Prostate gland (tissue), 2 donors: Measurements from ENCODE around the gene INKA1.

Source experiments
- POLR2A ChIP-seq: fragments of 450-650 bp; IDR thresholded peaks from one replicate; pipeline ENCODE4 v1.6.1; 2016; ENCODE audit warnings: antibody characterized with exemption, mild to moderate bottlenecking
- POLR2AphosphoS5 ChIP-seq: sonication (generic); formaldehyde crosslinking; IDR thresholded peaks from one replicate; pipeline ENCODE4 v1.6.1; 2017; ENCODE audit warnings: antibody characterized with exemption
- TF ChIP-seq, protein P1 (sequence below), 4 experiments: fragments of 200-600 bp in 2 of 4; fragments of 450-650 bp in 2 of 4; sonication (generic) in 2 of 4; IDR thresholded peaks; 1 replicate in 3 of 4; 2 replicates in 1 of 4; pipeline ENCODE4 v1.5.1; 2016 to 2019; ENCODE audit warnings: antibody characterized with exemption in 4 of 4, mild to moderate bottlenecking in 2 of 4, moderate library complexity in 2 of 4

GRCh38 chr3:49763981-49764380 is 39.1 kb upstream of the INKA1 start:
- TF ChIP-seq, protein P1, sequence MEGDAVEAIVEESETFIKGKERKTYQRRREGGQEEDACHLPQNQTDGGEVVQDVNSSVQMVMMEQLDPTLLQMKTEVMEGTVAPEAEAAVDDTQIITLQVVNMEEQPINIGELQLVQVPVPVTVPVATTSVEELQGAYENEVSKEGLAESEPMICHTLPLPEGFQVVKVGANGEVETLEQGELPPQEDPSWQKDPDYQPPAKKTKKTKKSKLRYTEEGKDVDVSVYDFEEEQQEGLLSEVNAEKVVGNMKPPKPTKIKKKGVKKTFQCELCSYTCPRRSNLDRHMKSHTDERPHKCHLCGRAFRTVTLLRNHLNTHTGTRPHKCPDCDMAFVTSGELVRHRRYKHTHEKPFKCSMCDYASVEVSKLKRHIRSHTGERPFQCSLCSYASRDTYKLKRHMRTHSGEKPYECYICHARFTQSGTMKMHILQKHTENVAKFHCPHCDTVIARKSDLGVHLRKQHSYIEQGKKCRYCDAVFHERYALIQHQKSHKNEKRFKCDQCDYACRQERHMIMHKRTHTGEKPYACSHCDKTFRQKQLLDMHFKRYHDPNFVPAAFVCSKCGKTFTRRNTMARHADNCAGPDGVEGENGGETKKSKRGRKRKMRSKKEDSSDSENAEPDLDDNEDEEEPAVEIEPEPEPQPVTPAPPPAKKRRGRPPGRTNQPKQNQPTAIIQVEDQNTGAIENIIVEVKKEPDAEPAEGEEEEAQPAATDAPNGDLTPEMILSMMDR (IDR thresholded peaks at IDR 0.05) = no peak
- TF ChIP-seq POLR2AphosphoS5 (no peak), POLR2A (no peak)
